HG03432 (cell line): Measurements from ENCODE around the gene ZNF600.
"Not testable (repeated sequence)": the region's sequence is repeated elsewhere in the genome, so short reads cannot be mapped to it uniquely, and the experiment has no call there.

Experiments used
- ATAC-seq: cut with Tn5 transposase; IDR thresholded peaks from one replicate; pipeline ENCODE4 v1.9.1; 2021; ENCODE audit warnings: mild to moderate bottlenecking, moderate library complexity; ENCODE audit not compliant: unreplicated experiment

ZNF600 gene

DNA sequence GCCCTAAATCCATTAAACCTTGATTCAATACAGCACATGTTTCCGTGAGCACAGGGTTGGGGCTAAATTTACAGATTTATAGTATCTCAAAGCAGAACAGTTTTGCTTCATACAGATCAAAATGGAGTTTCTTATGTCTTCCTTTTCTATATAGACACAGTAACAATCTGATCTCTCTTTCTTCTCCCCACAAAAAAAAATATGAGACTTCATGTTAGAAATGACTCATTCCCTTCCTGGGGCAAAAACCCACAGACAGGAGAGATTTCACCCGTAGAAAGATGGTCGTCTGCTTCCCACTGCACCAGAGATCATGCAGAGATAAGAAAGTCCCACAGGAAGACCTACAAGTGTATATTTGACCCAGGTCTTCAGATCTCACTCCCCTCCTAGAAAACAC is 44.1 kb downstream of the ZNF600 start:
- no peak for ATAC-seq

DNA sequence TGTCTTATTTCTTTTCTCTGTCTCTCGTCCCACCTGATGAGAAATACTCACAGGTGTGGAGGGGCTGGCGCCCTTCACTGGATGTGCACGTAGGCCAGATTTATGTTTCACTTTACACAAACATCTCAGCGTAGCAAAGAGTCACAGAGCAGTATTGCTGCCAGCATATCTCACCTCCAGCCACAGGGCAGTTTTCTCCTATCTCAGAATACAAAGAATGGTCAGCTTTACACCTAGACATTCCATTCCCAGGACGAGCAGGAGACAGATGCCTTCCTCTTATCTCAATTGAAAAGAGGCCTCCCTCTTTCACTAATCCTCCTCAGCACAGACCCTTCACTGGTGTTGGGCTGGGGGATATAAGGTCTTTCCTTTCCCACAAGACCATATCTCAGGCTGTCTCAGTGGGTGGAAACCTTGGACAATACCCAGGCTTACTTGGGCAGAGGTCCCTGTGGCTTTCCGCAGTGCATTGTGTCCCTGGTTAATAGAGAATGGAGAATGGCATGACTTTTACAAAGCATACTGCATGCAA is 44.6 kb downstream of the ZNF600 start:
- ATAC-seq: no peak

DNA sequence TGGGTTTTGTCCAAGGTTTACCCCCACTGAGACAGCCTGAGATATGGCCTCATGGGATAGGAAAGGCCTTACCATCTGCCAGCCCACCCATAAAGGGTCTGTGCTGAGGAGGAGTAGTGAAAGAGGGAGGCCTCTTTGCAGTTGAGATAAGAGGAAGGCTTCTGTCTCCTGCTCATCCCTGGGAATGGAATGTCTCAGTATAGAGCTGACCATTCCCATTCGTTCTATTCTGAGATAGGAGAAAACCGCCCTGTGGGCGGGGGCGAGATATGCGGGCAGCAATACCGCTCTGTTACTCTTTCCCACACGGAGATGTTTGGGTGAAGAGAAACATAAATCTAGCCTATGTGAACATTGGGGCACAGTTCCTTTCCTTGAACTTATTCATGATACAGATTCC is 45.2 kb downstream of the ZNF600 start:
- ATAC-seq: not testable (repeated sequence)

DNA sequence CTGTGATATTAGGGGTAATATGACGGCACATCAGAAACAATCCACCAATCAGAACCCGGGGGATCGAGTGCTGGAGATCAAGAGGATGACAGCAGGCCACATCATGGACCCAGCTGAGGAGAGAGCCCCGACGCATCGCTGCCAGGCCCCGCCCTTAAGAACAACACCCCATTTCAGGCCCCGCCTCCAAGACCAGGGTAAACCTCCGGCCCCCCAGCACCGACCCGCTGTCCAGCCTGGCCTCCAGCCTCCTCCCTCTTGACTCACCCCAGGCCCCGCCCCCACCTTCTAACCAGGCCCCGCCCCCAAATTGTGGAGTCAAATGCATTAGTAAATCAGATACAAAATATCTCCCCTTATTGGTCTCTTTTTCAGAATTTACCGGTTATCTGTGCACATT is 47.0 kb downstream of the ZNF600 start:
- ATAC-seq: no peak

DNA sequence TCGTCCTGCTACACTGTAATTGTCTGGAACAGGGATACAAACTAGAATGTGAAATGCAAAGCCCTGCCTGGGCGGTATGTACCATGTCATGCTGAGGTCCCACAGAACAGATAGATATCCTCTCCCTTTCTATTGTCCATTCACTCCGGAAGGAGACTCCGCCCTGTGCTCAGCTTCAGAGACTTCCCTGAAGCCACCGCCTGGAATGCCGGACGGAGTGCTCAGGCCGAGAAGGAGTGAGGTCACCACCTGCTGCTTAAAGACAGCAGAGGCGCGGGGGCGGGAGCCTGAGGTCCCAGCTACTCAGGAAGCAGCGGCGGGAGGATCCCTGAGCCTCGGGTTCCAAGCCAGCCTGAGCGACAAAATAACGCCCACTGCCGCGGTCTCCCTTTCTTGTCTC is 50.9 kb downstream of the ZNF600 start:
- no peak for ATAC-seq

DNA sequence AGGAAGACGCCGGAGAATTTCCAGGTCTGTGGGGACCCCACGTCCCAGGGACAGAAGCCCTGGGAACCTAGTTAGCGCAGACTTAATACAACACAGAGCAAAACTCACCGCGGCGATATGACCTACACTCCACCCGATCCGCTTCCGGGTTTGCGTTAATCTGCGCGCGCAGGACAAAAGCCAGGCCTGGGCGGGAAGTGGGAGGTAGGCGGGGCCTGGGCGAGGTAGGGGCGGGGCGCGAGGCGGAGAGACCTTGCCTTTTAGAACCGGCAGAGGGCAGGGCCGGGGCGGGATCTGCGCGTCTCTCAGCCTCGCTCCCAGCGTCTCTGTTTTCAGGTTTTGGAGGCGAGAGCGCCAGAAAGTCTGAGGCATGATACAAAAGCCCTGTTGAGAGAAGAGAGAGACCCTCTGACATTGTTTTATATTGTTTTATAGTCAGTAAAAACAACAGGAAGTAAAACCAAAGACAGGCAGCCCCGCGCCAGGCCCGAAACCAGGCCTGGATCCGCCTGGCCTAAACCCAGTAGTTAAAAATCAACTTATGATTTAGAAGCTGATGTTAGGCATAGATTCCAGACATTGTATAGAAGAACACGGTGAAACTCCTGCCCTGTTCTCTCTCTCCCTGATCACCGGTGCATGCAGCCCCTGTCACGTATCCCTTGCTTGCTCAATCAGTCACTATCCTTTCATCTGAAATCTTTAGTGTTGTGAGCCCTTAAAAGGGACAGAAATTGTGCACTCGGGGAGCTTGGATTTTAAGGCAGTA is 51.5 kb downstream of the ZNF600 start, which contains the start of gene ZNF611:
ZNF611 (minus strand) TSS at position 152 of the 769 bp plus-strand sequence. CDS start 19,150 bp downstream, outside the sequence.
- peak; percentile 94 for ATAC-seq

DNA sequence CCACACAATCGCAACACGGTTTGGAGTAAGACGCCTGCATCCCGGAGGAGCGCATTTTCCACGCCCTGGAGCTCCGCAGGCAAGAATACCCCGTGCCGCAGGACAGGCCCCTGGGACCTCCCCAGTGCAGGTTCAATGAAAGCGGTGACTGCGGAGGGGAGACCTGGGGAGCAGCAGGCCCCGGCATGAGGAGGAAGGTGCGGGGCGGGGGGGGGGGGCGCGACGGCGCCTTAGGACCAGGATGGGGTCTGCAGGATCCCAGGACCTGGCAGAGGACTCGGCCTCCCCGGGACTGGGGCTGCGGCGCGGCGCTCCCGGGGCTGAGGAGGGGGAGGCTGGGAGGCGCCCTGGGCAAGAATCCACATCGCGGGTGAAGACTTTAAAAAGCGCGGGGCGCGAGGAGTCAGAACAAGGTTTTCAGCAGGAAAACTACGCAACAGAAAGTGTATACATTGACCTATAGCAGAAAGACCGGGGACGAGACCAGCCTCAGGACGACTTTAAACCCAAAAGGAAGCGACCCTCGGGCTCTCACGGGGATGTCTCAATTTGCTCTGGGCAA is 52.2 kb downstream of the ZNF600 start:
- peak; percentile 24 for ATAC-seq

DNA sequence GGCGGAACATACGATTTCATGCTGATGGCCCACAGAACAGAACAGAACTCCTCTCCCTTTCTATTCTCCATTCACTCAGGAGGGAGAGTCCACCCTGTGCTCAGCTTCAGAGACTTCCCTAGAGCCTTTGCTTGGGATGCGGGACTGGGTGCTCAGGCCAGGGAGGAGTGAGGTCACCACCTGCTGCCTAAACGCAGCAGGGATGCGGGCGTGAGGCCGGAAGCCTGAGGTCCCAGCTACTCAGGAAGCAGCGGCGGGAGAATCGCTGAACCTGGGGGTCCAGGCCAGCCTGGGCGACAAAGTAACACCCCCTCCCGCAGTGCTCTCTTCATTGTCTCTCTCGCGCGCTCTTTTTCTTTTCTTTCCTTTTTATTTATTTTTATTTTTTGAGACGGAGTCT is 60.5 kb downstream of the ZNF600 start:
- not testable (repeated sequence) for ATAC-seq

DNA sequence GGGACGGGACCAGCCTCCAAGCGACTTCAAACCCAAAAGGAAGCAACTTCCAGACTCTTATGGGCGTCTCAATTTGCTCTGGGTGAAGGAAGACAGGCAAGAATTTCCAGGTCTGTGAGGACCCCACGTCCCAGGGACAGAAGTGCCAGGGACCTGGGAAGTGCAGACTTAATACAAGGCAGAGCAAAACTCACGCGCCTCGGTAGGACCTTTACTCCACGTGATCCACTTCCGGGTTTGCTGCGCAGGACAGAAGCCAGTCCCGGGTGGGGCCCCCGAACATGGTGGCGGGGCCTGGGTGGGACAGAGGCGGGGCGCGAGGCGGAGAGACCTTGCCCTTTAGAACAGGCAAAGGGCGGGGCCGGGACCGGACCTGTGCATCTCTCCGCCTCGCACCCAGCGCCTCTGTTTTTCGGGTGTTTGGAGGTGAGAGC is 61.0 kb downstream of the ZNF600 start:
- no peak for ATAC-seq

DNA sequence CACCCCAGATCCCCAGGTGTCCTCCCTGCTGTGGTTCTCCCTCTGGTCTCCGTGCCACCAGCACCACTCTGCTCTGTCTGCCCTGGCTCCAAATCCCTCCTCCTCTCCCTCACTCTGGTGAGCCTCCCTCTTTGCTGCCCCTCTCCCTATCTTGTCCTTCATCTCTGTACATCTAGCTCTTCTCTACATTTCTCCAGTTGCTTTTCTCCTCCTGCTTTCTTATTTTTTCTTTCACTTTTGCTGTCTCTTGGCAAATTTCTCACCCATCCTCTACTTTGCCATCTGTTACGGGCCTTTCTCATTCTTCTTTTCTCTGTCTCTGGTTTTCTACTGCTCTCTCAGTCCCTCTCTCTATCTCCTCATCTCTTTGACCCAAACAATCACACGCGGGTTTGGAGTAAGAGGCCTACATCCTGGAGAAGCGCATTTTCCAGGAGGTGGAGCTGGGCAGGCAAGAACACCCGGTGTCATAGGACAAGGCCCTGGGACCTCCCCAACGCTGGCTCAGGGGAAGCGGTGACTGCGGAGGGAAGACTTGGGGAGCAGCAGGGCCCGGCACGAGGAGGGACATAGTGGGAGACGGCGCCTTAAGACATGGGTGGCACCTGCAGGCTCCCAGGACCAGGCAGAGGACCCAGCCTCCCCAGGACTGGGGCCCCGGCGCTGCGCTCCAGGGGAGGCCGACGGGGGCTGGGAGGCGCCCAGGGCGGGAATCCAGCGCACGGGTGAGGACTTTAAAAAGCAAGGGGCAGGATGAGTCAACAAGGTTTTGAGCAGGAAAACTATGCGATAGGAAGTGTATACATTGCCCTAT is 61.7 kb downstream of the ZNF600 start:
- no peak for ATAC-seq

DNA sequence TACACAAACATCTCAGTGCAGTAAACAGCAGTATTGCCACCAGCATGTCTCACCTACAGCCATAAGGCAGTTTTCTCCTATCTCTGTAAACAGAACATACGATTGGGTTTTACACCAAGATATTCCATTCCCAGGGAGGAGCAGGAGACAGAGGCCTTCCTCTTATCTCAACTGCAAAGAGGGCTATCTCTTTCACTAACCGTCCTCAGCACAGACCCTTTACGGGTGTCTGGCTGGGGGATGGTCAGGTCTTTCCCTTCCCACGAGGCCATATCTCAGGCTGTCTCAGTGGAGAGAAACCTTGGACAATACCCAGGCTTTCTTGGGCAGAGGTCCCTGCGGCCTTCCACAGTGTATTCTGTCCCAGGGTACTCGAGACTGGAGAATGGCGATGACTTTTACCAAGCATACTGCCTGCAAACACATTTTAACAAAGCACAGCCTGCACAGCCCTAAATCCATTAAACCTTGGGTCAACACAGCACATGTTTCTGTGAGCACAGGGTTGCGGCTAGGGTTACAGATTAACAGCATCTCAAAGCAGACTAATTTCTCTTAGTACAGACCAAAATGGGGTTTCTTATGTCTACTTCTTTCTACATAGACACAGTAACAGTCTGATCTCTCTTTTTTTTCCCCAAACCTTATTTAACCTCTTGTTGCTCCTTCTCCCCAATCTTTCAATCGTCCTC is 62.5 kb downstream of the ZNF600 start:
- ATAC-seq: not testable (repeated sequence)

DNA sequence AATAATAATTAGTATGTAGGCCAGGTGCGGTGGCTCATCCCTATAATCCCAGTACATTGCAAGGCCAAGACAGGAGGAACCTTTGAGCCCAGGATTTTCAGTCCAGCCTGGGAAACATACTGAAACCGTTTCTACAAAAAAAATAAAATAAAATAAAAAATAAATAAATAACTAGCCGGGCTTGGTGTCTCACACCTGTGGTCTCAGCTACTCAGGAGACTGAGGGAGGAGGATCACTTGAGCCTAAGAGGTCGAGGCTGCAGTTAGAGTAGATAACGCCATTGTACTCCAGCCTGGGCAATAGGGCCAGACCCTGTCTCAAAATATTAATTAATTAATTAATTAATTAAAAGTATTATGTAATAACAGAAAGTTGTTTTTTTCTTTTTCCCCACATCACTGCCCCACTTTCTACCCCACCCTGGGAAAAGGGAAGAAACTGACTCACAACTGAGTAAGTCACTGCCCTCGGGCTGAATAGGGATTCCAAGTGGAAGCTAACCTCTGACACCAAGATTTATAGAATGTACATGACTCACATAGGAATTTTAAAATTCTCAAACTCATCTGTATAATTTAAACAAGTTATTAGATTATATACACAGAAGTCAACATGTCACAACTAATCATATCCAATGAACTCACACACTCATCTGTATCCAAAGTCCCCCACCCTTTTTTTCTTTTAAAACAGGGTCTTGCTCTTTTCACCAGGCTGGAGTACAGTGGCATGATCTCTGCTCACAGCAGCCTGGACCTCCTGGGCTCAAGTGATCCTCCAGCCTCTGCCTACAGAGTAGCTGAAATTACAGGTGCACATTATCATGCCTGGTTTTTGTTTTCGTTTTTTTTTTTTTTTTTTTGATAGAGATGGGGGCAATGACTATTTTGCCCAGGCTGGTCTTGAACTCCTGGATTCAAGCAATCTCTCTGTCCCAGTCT is 64.3 kb downstream of the ZNF600 start:
- no peak for ATAC-seq

DNA sequence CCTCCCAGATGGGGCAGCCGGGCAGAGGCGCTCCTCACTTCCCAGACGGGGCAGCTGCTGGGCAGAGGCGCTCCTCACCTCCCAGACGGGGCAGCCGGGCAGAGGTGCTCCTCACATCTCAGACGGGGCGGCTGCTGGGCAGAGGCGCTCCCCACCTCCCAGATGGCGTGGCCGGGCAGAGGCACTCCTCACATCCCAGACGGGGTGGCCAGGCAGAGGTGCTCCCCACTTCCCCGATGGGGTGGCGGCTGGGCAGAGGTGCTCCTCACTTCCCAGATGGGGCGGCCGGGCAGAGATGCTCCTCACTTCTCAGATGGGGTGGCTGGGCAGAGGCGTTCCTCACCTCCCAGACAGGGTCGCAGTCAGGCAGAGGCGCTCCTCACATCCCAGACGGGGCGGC is 66.0 kb downstream of the ZNF600 start:
- ATAC-seq: not testable (repeated sequence)

DNA sequence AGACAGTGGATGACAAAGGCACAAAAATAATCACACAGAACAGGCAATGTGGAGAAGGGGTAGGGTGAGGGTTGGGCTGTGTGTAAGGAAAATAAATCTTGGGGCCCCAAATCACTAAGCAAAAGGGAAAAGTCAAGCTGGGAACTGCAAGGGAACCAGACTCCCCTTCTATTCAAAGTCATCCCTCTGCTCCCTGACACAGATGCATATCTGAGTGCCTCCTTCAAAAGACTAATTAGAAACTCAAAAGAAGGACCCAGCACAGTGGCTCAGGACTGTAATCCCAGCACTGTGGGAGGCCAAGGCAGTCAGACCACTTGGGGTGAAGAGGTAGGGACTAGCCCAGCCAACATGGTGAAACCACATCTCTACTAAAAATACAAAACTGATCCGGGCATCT is 70.1 kb downstream of the ZNF600 start:
- ATAC-seq: no peak

DNA sequence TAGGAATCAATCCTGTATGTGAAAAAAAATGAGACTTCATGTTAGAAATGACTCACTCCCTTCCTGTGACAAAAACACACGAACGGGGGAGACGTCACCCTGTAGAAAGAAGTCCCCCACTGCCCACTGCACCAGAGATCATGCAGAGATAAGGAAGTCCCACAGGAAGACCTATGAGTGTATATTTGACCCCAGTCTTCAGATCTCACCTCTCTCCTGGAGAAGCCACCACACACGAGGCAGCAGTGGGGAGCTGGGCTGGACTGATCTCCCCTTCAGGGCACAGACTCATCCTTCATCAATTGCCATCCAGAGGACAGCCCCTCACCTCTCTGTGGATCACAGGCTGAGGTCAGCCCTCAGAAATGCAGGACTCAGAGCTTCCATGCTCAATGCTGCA is 70.7 kb downstream of the ZNF600 start:
- ATAC-seq: not testable (repeated sequence)

DNA sequence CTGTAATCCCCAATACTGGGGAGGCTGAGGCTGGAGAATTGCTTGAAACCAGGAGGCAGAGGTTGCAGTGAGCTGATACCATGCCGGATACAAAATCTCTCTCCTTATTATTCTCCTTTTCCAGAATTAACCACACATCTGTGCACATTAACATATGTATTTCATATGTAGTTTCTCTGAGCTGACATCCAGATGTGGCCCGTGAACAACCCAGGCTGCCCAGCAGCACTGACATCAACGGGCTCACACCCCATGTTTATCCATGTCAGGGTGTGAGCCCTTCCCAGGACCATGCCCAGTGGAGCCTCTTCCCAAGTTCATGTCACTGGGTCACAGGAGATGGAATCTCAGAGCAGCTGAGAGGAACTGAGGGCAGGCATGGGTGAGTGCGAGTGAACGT is 71.3 kb downstream of the ZNF600 start:
- ATAC-seq: not testable (repeated sequence)
